Renal pelvis (tissue), 4 donors: ENCODE data around the gene LYPLA2. TPM values are rescaled to one million over a fixed set of nuclear protein-coding genes. Genes with fewer than 3 reads are reported as not detected.
"Not testable (repeated sequence)": the region's sequence is repeated elsewhere in the genome, so short reads cannot be mapped to it uniquely, and the experiment has no call there.

Experiments used
- DNase-seq: peaks from one replicate; pipeline ENCODE4 v3.0.0-alpha.2; 2013
- polyA plus RNA-seq, 3 donors: library from polyadenylated mRNA; unstranded; fragments of 120-200 nt; gene quantifications; one replicate each; pipeline ENCODE4 v1.2.1, GENCODE V29; 2013; ENCODE audit not compliant: insufficient read length in 3 of 3

Gene LYPLA2
- polyA plus RNA-seq, 3 donors = 72.4 to 87.2 (median 78.9) TPM

- DNase-seq = no peak
Observed at GRCh38 chr1:23799255-23799569, 8.3 kb downstream of the LYPLA2 start.

- peak; percentile 35 for DNase-seq
Observed at GRCh38 chr1:23799570-23800399, 8.8 kb downstream of the LYPLA2 start.

GRCh38 chr1:23800400-23801337 lies 9.7 kb downstream of the LYPLA2 start, which contains the start of gene GALE:
TSS of gene GALE (minus strand) at chr1:23800754. CDS start at chr1:23799007, 1,747 bp downstream.
- DNase-seq = peak; percentile 95

GRCh38 chr1:23801338-23801748 lies 10.4 kb downstream of the LYPLA2 start:
- no peak for DNase-seq

GRCh38 chr1:23801876-23802275 lies 10.9 kb downstream of the LYPLA2 start:
- no peak for DNase-seq

- not testable (repeated sequence) for DNase-seq
Observed at GRCh38 chr1:23802809-23803342, 11.9 kb downstream of the LYPLA2 start.

GRCh38 chr1:23803674-23804073 lies 12.7 kb downstream of the LYPLA2 start:
- no peak for DNase-seq

- DNase-seq = no peak
Observed at GRCh38 chr1:23804183-23804835, 13.4 kb downstream of the LYPLA2 start.

- no peak for DNase-seq
Observed at GRCh38 chr1:23805025-23805424, 14.1 kb downstream of the LYPLA2 start.

- DNase-seq = no peak
Observed at GRCh38 chr1:23806280-23806679, 15.3 kb downstream of the LYPLA2 start.

GRCh38 chr1:23807453-23807852 lies 16.5 kb downstream of the LYPLA2 start:
- no peak for DNase-seq

- DNase-seq = no peak
Observed at GRCh38 chr1:23809751-23810171, 18.8 kb downstream of the LYPLA2 start.

- DNase-seq = no peak
Observed at GRCh38 chr1:23810818-23811540, 20.0 kb downstream of the LYPLA2 start.

GRCh38 chr1:23814016-23814415 lies 23.1 kb downstream of the LYPLA2 start:
- no peak for DNase-seq

- DNase-seq = no peak
Observed at GRCh38 chr1:23816361-23816760, 25.4 kb downstream of the LYPLA2 start.

- DNase-seq = no peak
Observed at GRCh38 chr1:23816906-23817305, 26.0 kb downstream of the LYPLA2 start.

- no peak for DNase-seq
Observed at GRCh38 chr1:23817633-23818032, 26.7 kb downstream of the LYPLA2 start.

- no peak for DNase-seq
Observed at GRCh38 chr1:23823767-23824166, 32.8 kb downstream of the LYPLA2 start.

- DNase-seq = no peak
Observed at GRCh38 chr1:23824711-23825075, 33.7 kb downstream of the LYPLA2 start.

GRCh38 chr1:23825076-23825761 lies 34.3 kb downstream of the LYPLA2 start, which contains the start of gene HMGCL:
TSS of gene HMGCL (minus strand) at chr1:23825429. CDS start at chr1:23825415, 14 bp downstream.
- DNase-seq = peak; percentile 94
